Activated naive CD4-positive, alpha-beta T cell (primary cell): ENCODE data around the gene TMPRSS6.

Experiments used
- DNase-seq, 4 experiments: peaks; one replicate each; lab custom pipeline; 2025; lab: John Stamatoyannopoulos, UW

Gene TMPRSS6

GRCh38 chr22:37140686-37141323 is 31.3 kb upstream of the TMPRSS6 start:
- no peak for DNase-seq

- no peak for DNase-seq
These were observed 30.2 kb upstream of the TMPRSS6 start for GRCh38 chr22:37139762-37140161.

DNA sequence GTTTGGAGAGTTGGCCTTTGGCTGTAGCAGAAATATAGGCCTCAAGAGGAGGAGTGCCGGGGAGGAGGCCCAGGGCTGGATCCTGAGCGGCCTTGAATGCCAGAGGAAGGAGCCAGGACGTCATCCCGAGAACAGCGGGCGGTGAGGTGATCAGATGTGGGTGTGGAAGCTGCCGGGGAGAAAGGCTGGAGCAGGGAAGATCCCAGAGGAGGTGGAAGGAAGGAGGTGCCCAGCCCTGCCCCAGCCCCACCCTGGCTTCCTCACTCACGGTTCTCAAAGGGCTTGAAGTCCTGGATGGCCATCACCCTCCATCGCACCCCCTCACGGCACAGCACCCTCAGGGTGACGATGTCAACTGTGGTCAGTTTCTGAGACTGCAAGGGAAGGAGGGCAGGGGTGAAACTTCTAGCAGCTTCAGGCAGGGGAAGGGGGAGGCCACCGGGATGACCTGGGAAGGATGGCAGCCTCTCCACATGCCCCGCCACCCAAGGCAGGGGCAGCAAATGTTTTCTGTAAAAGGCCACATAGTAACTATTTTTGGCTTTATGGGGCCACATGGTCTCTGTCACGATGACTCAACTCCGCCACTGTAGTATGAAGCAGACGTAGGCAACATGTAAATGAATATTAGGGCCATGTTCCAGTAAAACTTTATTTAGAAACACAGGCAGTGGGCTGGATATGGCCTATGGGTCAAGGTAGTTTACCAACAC is 29.5 kb upstream of the TMPRSS6 start:
- no peak for DNase-seq

- DNase-seq, result no peak
These were observed 28.6 kb upstream of the TMPRSS6 start for GRCh38 chr22:37137903-37138665.

- DNase-seq, result no peak
These were observed 27.6 kb upstream of the TMPRSS6 start for GRCh38 chr22:37137131-37137530.

DNA sequence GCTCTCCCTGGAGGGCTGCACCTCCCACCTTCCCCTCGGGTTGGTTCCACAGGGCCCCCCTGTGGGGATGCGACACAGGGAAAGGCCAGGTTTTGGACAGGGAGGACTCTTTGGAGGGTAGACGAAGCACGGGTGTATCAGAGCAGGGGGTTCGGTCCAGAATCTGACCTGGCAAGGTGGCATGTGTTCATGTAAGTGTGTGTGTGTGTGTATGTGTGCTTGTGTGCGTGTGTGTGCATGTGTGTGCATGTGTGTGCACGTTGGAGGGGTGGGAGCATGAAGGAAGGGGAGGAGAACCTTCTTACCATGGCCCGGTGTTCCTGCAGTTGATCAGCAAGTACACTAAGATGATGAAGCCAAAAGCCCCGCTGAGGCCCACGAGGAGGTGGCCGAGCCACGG is 25.5 kb upstream of the TMPRSS6 start:
- DNase-seq, result no peak

DNA sequence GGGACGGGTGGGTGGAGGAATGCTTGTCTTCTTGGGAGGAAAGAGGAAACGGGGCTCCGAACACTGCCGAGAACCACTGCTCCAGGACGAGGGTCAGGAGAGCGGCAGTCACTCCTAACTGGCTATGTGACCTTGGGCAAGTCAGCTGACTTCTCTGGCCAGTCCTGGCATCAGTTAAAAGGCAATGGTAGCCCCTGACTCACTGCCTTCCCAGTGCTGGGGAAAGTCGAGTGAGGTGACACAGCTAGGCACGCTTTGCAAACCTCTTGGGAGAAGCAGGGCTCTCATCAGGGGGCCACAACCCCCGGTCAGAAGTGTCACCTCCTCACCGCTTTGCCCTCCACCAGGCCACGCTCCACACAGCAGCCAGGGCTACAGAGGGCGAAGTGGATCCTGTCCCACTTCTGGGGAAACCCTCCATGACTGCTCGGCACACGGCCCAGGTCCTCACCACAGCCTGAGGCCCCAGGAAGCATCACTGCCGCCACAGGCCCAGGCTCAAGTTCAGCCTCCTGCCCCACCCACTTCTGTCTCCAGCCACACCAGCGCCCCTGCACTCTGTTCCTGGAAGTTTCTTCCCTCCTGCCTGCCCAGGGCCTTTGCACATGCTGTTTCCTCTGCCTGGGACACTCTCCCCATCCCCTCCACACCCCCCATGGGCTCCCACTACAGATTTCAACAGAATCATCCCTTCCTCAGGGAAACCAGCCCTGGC is 23.9 kb upstream of the TMPRSS6 start:
- DNase-seq, result no peak

GRCh38 chr22:37132773-37133172 is 23.3 kb upstream of the TMPRSS6 start:
- no peak for DNase-seq

GRCh38 chr22:37129866-37130441 is 20.4 kb upstream of the TMPRSS6 start:
- DNase-seq, result no peak

DNA sequence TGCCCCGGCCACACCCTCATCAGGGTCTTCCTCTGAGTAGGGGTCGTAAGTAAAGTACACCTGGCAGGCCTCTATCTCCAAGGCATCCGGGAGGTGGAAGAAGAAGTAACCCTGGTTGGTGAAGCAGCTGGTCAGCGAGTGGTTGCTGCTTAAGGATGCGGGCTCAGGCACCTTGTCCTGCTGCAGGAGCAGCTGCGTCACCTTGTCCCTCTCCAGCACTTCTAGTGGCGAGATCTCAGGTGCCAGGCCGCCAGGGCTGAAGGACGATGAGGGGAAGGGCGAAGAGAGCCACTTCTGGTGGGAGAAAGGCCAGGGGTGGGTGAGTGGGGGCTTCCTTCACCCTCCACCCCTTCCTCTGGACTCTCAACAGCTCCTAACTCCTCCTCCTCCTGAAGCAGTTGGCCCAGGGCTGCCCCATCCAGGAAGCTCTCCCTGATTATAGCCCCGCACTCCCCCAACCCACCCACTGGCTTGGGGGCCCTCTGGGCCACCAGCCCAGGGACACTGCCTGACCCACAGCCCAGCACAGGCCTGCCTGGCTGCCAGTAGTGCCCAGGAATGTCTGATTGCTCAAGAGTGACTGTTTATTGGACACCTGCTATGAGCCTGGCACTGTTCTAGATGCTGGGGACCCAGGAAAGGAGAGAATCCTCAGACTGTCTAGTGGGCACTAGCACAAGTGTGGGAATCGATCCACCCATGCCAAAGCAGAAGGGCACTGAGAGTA is 19.2 kb upstream of the TMPRSS6 start:
- no peak for DNase-seq

- no peak for DNase-seq
These were observed 17.9 kb upstream of the TMPRSS6 start for GRCh38 chr22:37127350-37127878.

DNA sequence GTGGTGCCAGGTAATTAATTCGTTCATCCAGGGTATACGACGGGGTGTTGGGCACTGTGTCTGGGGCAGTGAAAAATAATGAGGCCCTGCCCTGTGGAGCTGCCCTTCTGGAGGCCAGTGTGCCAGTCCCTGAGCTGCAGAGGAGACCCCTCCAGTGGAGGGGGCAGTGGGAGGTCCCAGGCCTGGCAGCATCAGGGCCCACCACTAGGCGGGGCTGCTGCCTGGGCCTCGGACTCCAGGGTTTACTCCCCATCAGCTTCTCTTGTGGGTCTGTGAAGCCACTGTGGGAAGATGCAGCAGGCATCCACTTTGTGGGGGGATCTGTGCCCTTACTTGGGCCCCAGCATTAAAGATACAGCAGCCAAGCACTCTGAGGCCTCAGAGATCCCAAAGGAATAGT is 17.4 kb upstream of the TMPRSS6 start:
- no peak for DNase-seq

- no peak for DNase-seq
These were observed 16.9 kb upstream of the TMPRSS6 start for GRCh38 chr22:37126383-37126782.

- DNase-seq, result no peak
These were observed 14.1 kb upstream of the TMPRSS6 start for GRCh38 chr22:37123649-37124048.

DNA sequence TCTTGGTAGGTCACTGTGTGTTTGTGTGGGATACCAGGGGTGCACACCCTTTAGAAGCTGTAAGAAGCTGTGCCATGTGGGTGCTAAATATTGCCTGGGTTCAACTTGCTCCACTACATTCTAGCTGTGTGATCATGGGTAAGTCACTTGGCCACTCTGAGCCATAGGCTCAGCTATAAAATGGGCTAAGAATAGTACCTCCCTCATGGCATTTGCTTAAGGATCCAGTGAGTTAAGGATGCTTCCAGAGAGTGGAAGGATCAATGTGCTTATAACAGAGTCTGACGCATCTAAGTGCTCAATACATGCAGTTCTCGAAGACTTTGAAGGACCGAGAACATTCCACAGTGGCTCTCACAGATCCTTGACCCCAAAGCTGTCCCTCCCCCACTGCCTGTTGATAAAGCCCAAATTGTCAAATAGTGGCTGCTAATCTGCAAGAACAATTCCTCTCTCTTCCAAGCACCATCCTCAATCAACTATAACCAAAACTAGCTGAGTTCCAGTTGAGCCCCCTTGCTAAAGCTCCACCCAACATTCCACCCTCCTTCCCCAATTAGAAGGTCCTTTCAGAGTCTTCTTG is 13.2 kb upstream of the TMPRSS6 start:
- DNase-seq, result no peak

DNA sequence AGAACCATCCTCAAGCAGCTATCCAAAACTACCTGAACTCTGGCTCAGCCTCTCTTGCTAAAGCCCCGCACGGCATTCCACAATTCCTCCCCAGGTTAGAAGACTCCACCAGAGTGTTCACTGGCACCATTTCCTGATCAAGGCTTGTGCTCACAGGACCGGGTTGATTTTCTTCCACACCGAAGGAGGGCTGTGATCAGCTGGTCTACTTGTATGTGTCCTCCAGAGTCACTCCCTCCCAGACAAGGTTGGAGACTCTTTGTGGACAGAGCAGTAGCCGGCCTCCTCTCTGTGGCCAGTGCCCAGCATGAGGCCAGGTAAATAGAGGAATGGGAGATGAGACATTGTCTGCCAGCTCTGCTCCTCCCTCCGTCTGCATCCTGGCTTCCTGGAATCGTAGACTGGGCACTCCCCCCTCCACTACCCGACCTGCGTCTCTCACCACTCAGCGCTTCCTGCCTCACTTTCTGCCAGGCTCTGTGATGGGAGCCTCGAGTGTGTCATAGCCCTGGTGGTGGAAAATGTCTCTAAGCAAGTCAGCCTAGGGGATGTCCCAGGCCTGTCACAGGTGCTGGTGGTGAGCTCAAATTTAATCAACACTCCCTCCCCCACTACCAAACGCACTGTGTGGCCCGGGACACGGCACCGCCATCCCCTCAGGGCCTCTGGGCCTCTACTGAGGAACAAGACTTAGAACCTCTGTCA is 12.5 kb upstream of the TMPRSS6 start:
- peak; percentile 56 to 80 (median 74) for DNase-seq

- DNase-seq, result no peak
These were observed 11.2 kb upstream of the TMPRSS6 start for GRCh38 chr22:37120569-37121340.

DNA sequence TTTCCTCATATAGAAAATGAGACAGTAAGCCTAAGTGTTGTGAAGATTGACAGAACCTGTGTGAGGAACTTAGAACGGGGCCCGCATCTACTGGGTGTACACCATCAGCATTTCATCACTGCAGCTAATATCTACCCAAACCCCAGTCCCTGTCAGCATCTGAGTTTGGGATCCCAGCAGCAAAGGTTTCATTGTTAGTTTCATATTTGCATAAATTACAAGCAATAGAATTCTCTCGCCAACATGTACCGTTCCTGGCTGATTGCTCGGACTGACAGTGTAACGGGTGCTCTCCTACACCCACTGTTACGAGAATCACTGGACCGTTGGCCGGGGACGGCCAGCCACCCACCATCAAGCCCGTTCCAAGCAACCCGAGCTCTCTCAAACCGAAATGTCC is 10.4 kb upstream of the TMPRSS6 start:
- DNase-seq, result no peak

DNA sequence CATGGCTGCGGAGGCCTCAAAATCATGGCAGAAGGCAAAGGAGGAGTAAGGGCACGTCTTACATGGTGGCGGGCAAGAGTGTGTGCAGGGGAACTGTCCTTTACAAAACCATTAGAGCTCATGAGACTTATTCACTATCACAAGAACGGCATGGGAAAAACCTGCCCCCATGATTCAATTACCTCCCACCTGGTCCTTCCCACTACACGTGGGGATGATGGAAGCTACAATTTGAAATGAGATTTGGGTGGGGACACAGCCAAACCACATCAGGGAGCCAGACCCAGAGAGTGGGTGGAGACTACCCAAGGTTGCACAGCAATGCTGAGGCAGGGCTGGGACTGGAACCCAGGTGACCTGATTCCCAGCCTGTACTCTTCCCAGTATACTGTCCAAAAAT is 8.6 kb upstream of the TMPRSS6 start:
- DNase-seq, result no peak
